Stimulated activated CD8-positive, alpha-beta memory T cell treated with anti-CD3 and anti-CD28 coated beads, Interleukin-12 subunit alpha, Interleukin-12 subunit beta, amount 100 ng/mL, for 24 hours (primary cell): ENCODE results near the gene ST3GAL3.

Experiments
- DNase-seq: peaks from one replicate; pipeline ENCODE4 v3.0.0-alpha.2; 2020; ENCODE audit errors: extremely low read depth

Gene ST3GAL3

DNA sequence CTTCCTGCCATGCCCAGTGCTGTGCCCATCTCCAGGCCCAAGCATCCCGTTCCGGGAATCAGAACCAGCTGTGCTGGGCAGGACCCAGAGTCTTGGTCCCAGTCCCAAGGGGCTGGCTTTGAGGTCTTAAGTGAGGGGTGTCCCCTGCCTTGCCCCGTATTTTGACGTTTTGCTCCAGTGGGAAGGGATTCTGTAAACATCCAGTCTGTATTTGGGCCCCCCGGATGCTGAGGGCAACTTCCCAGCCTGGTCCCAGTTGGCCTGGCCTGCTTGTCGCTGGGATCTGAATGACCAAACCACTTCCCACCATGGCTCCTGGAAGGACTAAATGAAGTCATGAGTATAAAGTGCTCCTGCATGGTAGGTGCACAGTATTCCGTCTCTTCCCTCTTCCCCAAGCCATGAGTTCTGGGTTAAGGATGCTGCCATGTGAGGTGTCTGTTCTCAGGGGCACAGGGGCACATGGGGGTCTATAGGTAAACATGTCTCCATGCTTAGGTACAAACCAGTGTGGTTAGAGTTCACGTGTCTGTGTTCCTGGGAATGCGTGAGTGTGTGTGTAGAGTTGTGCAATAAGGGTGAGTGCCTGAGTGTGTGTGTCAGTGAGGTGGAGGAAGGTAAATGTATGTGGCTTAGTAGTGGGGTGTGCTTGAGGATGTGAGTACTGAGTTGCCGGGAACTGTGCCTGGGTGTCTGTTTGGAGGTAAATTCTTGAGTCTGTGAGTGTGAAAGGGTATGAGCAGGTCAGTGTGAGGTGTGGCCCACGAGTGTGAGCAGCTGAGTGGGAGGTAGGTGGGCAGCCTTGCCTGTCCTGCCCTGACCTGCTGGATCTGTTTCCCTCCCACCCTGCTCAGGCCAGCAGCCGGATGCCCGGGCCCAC lies 273.2 kb downstream of the ST3GAL3 start:
- DNase-seq, result no peak
